Endothelial cell of umbilical vein (primary cell): Measurements from ENCODE around the gene HOXA10.

Experiments used
- EZH2 ChIP-seq: IDR thresholded peaks from 2 replicates; pipeline ENCODE4 v1.6.1; 2012; ENCODE audit warnings: borderline replicate concordance, low read depth, mild to moderate bottlenecking, moderate library complexity, low read length, inconsistent platforms; ENCODE audit not compliant: severe bottlenecking
- FOS ChIP-seq: IDR thresholded peaks from 2 replicates; pipeline ENCODE4 v1.6.1; 2011; ENCODE audit warnings: mild to moderate bottlenecking, low read length, moderate library complexity, borderline replicate concordance; ENCODE audit not compliant: insufficient read depth
- GATA2 ChIP-seq: IDR thresholded peaks from 2 replicates; pipeline ENCODE4 v1.7.0; 2011; ENCODE audit warnings: low read depth, mild to moderate bottlenecking, moderate library complexity, mixed read lengths, low read length; ENCODE audit not compliant: insufficient read length, insufficient read depth
- JUN ChIP-seq: IDR thresholded peaks from 2 replicates; pipeline ENCODE4 v1.6.1; 2011; ENCODE audit warnings: borderline replicate concordance, low read depth; ENCODE audit not compliant: insufficient read length, insufficient read depth
- MAX ChIP-seq: IDR thresholded peaks from 2 replicates; pipeline ENCODE4 v1.6.1; 2011; ENCODE audit not compliant: insufficient read depth, insufficient read length
- MYC ChIP-seq: IDR thresholded peaks from one replicate; pipeline ENCODE4 v1.6.1; 2011; ENCODE audit warnings: mild to moderate bottlenecking, low read depth, low read length
- POLR2A ChIP-seq: IDR thresholded peaks from 2 replicates; pipeline ENCODE4 v1.6.1; 2012; ENCODE audit warnings: low read depth, mild to moderate bottlenecking, control low read depth, low read length
- POLR2AphosphoS5 ChIP-seq: IDR thresholded peaks from 2 replicates; pipeline ENCODE4 v1.6.1; 2012; ENCODE audit warnings: low read depth, mild to moderate bottlenecking, control low read depth, low read length, moderate library complexity; ENCODE audit not compliant: insufficient read depth
- TF ChIP-seq, protein P1 (sequence below), 2 donors: IDR thresholded peaks; 1 replicate in 1 of 2; 2 replicates in 1 of 2; pipeline ENCODE4 v1.5.1; 2011; ENCODE audit warnings: low read length in 2 of 2, mild to moderate bottlenecking in 2 of 2, moderate library complexity in 2 of 2, control low read depth in 1 of 2, inconsistent platforms in 1 of 2, low read depth in 1 of 2; ENCODE audit not compliant: insufficient read depth in 1 of 2; ENCODE audit errors: extremely low read depth in 1 of 2

GRCh38 chr7:27137640-27138315 is 36.3 kb downstream of the HOXA10 start:
- TF ChIP-seq MAX (no peak), POLR2A (no peak), POLR2AphosphoS5 (no peak), EZH2 (no peak), FOS (no peak), MYC (no peak), JUN (no peak), GATA2 (no peak)
- TF ChIP-seq, protein P1, sequence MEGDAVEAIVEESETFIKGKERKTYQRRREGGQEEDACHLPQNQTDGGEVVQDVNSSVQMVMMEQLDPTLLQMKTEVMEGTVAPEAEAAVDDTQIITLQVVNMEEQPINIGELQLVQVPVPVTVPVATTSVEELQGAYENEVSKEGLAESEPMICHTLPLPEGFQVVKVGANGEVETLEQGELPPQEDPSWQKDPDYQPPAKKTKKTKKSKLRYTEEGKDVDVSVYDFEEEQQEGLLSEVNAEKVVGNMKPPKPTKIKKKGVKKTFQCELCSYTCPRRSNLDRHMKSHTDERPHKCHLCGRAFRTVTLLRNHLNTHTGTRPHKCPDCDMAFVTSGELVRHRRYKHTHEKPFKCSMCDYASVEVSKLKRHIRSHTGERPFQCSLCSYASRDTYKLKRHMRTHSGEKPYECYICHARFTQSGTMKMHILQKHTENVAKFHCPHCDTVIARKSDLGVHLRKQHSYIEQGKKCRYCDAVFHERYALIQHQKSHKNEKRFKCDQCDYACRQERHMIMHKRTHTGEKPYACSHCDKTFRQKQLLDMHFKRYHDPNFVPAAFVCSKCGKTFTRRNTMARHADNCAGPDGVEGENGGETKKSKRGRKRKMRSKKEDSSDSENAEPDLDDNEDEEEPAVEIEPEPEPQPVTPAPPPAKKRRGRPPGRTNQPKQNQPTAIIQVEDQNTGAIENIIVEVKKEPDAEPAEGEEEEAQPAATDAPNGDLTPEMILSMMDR (IDR thresholded peaks at IDR 0.05; ENCODE audit: extremely low read depth in 1 of 2, insufficient read depth in 1 of 2, low read depth in 1 of 2, low read length in 2 of 2): no peak
